Medulla oblongata (tissue), 1 donor: ENCODE results near the gene TMEM254.
"Not testable (repeated sequence)": the region's sequence is repeated elsewhere in the genome, so short reads cannot be mapped to it uniquely, and the experiment has no call there.

ENCODE experiments used
- DNase-seq: peaks from one replicate; pipeline ENCODE4 v3.0.0-alpha.2; 2015; ENCODE audit errors: extremely low spot score

Gene TMEM254

GRCh38 chr10:80075781-80076180 lies 2.7 kb upstream of the TMEM254 start:
- no peak for DNase-seq

DNA sequence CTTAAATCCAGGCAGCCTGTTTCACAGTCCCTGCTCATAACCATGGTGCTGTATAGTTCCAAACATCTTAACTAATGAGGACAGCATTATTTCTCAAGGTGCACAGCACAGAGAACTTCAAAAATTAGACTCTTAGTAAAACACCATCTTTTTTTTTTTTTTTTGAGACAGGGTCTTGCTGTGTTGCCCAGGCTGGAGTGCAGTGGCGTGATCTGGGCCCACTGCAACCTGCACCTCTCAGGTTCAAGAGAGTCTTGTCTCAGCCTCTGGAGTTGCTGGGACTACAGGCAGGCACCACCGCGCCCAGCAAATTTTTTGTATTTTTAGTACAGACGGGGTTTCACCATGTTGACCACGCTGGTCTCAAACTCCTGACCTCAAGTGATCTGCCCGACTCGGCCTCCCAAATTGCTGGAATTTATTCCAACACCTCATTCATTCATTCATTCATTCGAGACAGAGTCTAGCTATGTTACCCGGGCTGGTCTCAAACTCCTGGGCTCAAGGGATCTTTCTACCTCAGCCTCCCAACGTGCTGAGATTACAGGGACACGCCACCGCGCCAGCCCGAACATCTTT lies 507 bp upstream of the TMEM254 start:
- no peak for DNase-seq

DNA sequence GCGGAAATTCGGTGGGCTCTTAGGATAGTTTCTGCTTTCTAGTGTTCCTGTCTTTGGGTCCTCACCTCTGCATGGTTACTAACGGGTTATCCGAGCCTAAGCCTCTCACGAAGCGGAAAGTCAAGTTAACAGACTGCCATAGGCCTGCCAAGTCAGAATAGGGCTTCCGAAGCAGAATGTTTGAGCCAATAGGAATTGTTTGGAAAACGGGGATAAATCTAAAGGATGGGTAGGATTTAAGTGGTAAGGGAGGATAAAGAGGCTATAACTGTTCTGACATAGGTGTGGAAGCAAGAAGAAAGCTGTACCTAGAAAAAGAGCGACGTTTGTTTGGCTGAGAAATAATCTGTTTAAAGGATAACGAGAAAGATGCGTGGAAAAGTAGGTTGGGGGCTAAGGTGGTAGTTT lies 851 bp downstream of the TMEM254 start:
- no peak for DNase-seq

DNA sequence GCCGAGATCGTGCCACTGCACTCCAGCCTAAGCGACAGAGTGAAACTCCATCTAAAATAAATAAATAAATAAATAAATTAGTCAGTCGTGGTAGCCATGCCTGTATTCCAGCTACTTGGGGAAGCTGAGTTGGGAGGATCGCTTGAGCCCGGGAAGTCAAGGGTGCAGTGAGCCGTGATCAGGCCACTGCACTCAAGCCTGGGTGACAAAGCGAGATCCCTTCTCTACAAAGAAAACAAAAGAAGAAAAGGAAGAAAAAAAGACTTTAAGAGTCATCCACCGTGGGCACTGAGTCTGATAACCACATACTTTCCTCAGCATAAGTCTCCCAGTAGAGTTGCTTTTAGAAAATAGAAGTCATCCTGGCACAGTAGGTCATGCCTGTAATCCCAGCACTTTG lies 2.6 kb downstream of the TMEM254 start:
- DNase-seq: no peak

- DNase-seq: no peak
These were observed 3.6 kb downstream of the TMEM254 start for GRCh38 chr10:80081801-80082750.

- no peak for DNase-seq
These were observed 11.7 kb downstream of the TMEM254 start for GRCh38 chr10:80090121-80090520.

GRCh38 chr10:80094231-80094630 lies 15.8 kb downstream of the TMEM254 start:
- DNase-seq: no peak

DNA sequence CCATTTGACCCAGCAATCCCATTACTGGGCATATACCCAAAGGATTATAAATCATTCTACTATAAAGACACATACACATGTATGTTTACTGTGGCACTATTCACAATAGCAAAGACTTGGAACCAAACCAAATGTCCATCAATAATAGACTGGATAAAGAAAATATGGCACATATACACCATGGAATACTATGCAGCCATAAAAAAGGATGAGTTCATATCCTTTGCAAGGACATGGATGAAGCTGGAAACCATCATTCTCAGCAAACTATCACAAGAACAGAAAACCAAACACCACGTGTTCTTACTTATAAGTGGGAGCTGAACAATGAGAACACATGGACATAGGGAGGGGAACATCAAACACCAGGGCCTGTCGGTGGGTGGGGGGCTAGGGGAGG lies 19.8 kb downstream of the TMEM254 start:
- DNase-seq: not testable (repeated sequence)

DNA sequence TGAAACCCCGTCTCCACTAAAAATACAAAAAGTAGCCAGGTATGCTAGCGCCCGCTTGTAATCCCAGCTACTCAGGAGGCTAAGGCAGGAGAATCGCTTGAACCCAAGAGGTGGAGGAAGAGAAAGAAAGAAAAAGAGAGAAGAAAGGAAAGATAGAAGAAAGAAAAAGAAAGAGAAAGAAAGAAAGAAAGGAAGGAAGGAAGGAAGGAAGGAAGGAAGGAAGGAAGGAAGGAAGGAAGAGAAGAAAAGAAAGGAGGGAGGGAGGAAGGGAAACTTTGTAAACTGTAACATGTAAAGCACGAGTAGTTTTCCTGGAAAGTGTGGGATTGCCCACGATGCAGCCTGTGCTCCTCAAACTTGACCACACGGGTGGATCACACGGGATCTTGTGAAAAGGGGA lies 20.8 kb downstream of the TMEM254 start:
- DNase-seq: not testable (repeated sequence)

- DNase-seq: no peak
These were observed 21.7 kb downstream of the TMEM254 start for GRCh38 chr10:80100116-80100515.

GRCh38 chr10:80100861-80101695 lies 22.6 kb downstream of the TMEM254 start:
- no peak for DNase-seq

GRCh38 chr10:80104066-80104926 lies 25.8 kb downstream of the TMEM254 start:
- no peak for DNase-seq

- no peak for DNase-seq
These were observed 30.2 kb downstream of the TMEM254 start for GRCh38 chr10:80108576-80109239.

DNA sequence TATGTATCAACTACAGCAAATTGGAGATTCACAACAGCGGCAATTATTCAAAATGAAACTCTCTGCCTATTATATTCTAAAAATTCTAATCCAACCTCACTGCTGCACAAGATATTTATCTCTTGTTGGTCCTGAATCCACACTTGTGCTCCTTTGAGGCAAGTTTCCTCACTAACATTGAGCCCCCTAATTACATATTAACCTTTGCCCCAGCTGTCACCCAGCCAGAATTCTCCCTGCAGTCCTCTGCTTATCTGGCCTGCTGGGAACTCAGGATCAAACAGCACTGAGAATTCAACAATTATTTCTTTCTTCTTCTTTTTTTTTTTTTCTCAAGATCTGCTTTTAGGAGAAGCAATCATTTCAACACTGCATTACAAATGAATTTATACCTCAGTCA lies 32.5 kb downstream of the TMEM254 start:
- no peak for DNase-seq

DNA sequence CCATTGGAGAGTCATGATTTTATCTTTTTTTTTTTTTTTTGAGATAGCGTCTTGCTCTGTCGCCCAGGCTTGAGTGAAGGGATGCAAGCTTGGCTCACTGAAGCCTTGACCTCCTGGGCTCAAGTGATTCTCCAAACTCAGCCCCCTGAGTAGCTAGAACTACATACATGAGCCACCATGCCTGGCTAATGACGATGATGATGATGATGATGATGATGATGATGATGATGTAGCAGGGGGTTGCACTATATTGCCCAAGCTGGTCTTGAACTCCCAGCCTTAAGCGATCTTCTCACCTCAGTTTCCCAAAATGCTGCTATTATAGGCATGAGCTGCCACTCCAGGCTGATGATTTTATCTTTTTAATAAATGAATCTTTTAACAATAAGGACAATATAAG lies 40.2 kb downstream of the TMEM254 start:
- DNase-seq: no peak

DNA sequence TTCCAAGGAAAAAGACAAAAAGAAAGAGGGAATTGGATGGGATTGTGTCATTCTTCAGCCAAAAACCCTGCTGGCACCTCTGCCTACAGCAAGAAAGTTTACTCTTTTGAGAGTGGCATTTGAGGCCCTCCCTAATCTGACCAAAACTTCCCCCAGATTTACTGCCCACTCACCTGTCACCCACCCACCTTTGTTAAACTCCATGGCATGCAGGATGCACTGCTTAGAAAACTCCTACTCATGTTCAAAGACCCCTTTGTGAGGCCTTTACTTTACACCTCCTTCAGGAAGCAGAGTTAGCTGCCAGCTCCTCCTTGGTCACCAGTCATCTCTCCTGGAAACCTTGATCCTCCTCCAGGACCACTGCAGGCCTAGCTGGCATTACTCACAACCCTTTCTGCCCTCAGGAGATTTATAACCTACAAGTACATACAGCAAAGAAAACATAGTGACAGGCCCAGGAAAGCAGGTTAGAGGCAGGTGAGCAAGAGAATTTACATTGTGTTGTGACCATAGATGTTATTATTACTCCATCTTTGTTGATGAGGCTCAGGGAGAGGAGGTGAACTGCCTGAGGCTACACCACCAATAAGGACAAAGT lies 43.7 kb downstream of the TMEM254 start:
- DNase-seq: no peak

DNA sequence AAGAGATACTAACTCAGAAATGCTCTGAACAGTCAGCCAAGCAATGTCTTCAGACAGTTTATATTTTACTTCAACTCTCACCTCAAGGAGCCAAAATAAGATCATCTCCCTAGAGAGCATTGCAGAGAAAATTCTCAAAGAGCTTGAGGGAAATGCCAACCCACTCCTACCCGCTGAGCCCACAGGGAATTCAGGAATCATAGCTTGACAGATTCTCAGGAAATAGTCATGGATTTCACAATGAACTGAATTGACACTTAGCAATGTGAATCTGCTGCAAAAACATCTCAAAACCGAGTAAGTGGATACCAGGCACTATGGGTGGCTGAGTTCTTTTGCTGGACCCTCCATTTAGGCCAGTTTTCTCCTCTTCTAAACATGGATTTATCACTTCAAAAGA lies 44.3 kb downstream of the TMEM254 start:
- DNase-seq: no peak

- DNase-seq: peak; percentile 32
These were observed 48.4 kb downstream of the TMEM254 start for GRCh38 chr10:80126876-80127275.

DNA sequence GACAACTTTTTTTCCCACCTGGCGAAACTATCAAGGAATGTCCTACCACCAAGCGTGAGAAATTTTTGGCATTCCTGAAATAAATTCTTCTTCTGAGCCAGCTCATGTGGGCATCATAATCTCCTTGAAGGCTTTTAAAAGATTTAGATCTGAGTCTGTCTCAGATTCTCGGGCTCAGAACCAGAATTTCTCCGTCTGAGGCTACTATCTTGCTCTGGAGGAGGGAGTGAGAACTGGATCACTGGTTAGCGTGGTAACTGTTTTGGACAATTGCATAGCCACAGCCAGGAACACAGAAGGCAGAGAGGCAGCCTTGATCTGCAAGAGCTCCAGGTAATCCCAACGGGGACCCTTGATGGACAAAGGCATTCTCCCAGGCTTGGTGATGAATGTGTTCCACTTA lies 53.0 kb downstream of the TMEM254 start:
- DNase-seq: no peak
